HepG2 (cell line): ENCODE results near the gene TMEM97. TPM values are rescaled to one million over a fixed set of nuclear protein-coding genes. Genes with fewer than 3 reads are reported as not detected.

ENCODE experiments used
- ATAC-seq: fragments of 200-7000 bp; cut with Tn5 transposase; 3 replicates; pipeline ENCODE4 v1.9.1; 2020; ENCODE audit warnings: mild to moderate bottlenecking, moderate library complexity
- BruUV-seq: library from RNA; stranded (reverse); fragments of 400-500 nt; replicated peaks from 2 replicates; lab custom pipeline; 2021; lab: Mats Ljungman, UMichigan
- CTCF ChIA-PET: fragments of 300-600 bp; formaldehyde crosslinking; extraction: SDS; loops from one replicate; lab custom pipeline; 2021; ENCODE audit warnings: low total read pairs, inconsistent platforms, low intra/inter-chr PET ratio; lab: Yijun Ruan, JAX
- POLR2A ChIA-PET: fragments of 350-600 bp; sonication (Branson Sonifier 250); formaldehyde crosslinking; loops from one replicate; lab custom pipeline; 2020; ENCODE audit warnings: antibody characterized with exemption, inconsistent platforms; lab: Yijun Ruan, JAX
- DNase-seq: peaks from one replicate; pipeline ENCODE4 v3.0.0-alpha.2; 2015; ENCODE audit warnings: low spot score
- FAIRE-seq: peaks from 3 replicates; lab custom pipeline; 2011; peaks lifted over from hg19 to GRCh38; lab: Jason Lieb, UNC
- H2AFZ ChIP-seq: one replicate; pipeline ENCODE4 v1.6.1; 2011; ENCODE audit warnings: low read length, inconsistent platforms
- H3K27ac ChIP-seq: fragments of 300-600 bp; 3 replicates; pipeline ENCODE4 v1.8.0; 2011; ENCODE audit warnings: mixed run types, mild to moderate bottlenecking, mixed read lengths, low read length, inconsistent platforms; ENCODE audit not compliant: insufficient read depth; ENCODE audit errors: extremely low read length
- H3K27me3 ChIP-seq, 2 experiments: fragments of 200-600 bp in 1 of 2; 2 replicates in 1 of 2; 3 replicates in 1 of 2; pipeline versions ENCODE4 v1.6.0 to v1.8.0; 2011; ENCODE audit warnings: low read length in 2 of 2, mild to moderate bottlenecking in 2 of 2, moderate library complexity in 2 of 2, inconsistent platforms in 1 of 2; ENCODE audit not compliant: insufficient read depth in 2 of 2, control insufficient read depth in 1 of 2
- H3K36me3 ChIP-seq, 2 experiments: fragments of 200-600 bp in 1 of 2; replicated peaks in 1 of 2; 2 replicates in 1 of 2; 3 replicates in 1 of 2; pipeline versions ENCODE4 v1.5.1 to v1.8.0; 2011; ENCODE audit warnings: low read length in 2 of 2, inconsistent platforms in 1 of 2; ENCODE audit not compliant: insufficient read depth in 2 of 2, control insufficient read depth in 1 of 2
- H3K4me1 ChIP-seq: 2 replicates; pipeline ENCODE4 v1.5.1; 2012; ENCODE audit warnings: low read length, inconsistent platforms; ENCODE audit not compliant: insufficient read depth
- H3K4me2 ChIP-seq: 2 replicates; pipeline ENCODE4 v1.6.0; 2011; ENCODE audit warnings: low read depth, low read length, inconsistent platforms
- H3K4me3 ChIP-seq, 3 experiments: fragments of 200-600 bp in 1 of 3; sonication (generic), shearing (Covaris generic) in 1 of 3; replicated peaks in 1 of 3; 2 replicates each; pipeline ENCODE4 v1.5.1; 2011 to 2016; ENCODE audit warnings: low read length in 3 of 3, inconsistent platforms in 2 of 3, low read depth in 2 of 3, mild to moderate bottlenecking in 2 of 3, control low read depth in 1 of 3, mixed read lengths in 1 of 3; ENCODE audit not compliant: insufficient read depth in 1 of 3
- H3K79me2 ChIP-seq: one replicate; pipeline ENCODE4 v1.6.1; 2011; ENCODE audit warnings: low read length, inconsistent platforms; ENCODE audit not compliant: insufficient read depth
- H3K9ac ChIP-seq: 2 replicates; pipeline ENCODE4 v1.6.0; 2011; ENCODE audit warnings: mild to moderate bottlenecking, low read depth, low read length, inconsistent platforms; ENCODE audit not compliant: insufficient read depth
- H3K9me3 ChIP-seq: 2 replicates; pipeline ENCODE4 v1.5.1; 2012; ENCODE audit warnings: mild to moderate bottlenecking, low read length
- H4K20me1 ChIP-seq: 2 replicates; pipeline ENCODE4 v1.6.0; 2011; ENCODE audit warnings: inconsistent platforms, mild to moderate bottlenecking, low read length, moderate library complexity; ENCODE audit not compliant: insufficient read depth
- HHEX ChIP-seq: IDR thresholded peaks from 2 replicates; pipeline ENCODE4 v1.6.1; 2016; ENCODE audit warnings: control low read depth
- NR3C1 ChIP-seq: sonication (generic); formaldehyde crosslinking; IDR thresholded peaks from 2 replicates; pipeline ENCODE4 v1.4.0; 2020; ENCODE audit warnings: missing genetic modification reagents
- PAWR ChIP-seq: sonication (generic); formaldehyde crosslinking; IDR thresholded peaks from 2 replicates; pipeline ENCODE4 v1.4.0; 2020; ENCODE audit warnings: missing genetic modification reagents, mild to moderate bottlenecking, borderline replicate concordance
- TERF1 ChIP-seq: sonication (generic); formaldehyde crosslinking; IDR thresholded peaks from 2 replicates; pipeline ENCODE4 v1.8.0; 2022; ENCODE audit warnings: mild to moderate bottlenecking, missing genetic modification reagents, moderate library complexity
- TOPORS ChIP-seq: sonication (generic); formaldehyde crosslinking; IDR thresholded peaks from 2 replicates; pipeline ENCODE4 v1.8.0; 2023; ENCODE audit warnings: mild to moderate bottlenecking, missing genetic modification reagents
- XRCC5 ChIP-seq: fragments of 200-400 bp; formaldehyde crosslinking; optimal IDR thresholded peaks from 2 replicates; pipeline ENCODE3; 2017; ENCODE audit warnings: mild to moderate bottlenecking, low read length
- ZEB1 ChIP-seq: IDR thresholded peaks from 2 replicates; pipeline ENCODE4 v1.6.1; 2012; ENCODE audit warnings: mild to moderate bottlenecking, low read depth, inconsistent platforms; ENCODE audit not compliant: insufficient replicate concordance
- ZNF282 ChIP-seq: fragments of 450-650 bp; IDR thresholded peaks from 2 replicates; pipeline ENCODE4 v1.6.1; 2018; ENCODE audit not compliant: partially characterized antibody
- ZNF3 ChIP-seq: IDR thresholded peaks from 2 replicates; pipeline ENCODE4 v1.7.0; 2017; ENCODE audit warnings: inconsistent platforms
- ZNF7 ChIP-seq: IDR thresholded peaks from 2 replicates; pipeline ENCODE4 v1.6.1; 2016; ENCODE audit warnings: missing biosample characterization, missing genetic modification reagents
- WGBS: methylation state at CpG from one replicate; pipeline ENCODE4 v1.1.6; 2017; ENCODE audit warnings: low lambda C conversion rate; 5-methylcytosine and 5-hydroxymethylcytosine counted together
- in situ Hi-C: cut with HindIII; loops from 2 replicates; pipeline ENCODE4 v1.10.0; 2017; ENCODE audit warnings: low pct_unique_long_range_greater_than_20kb; ENCODE audit not compliant: extremely low pct_ligation_motif_present
- intact Hi-C: fragments of 100-400 bp; cut with micrococcal nuclease; formaldehyde crosslinking; loops from one replicate; pipeline ENCODE4 v1.10.0; 2022; ENCODE audit not compliant: unreplicated experiment
- polyA plus RNA-seq, 8 experiments: library from polyadenylated mRNA; depleted of rRNA in 3 of 8; stranded (reverse) in 7 of 8; unstranded in 1 of 8; fragments of >200 nt; fragmentation: Illumina TruSeq in 4 of 8; extraction: Trizol in 4 of 8; gene quantifications; 2 replicates each; pipeline versions ENCODE4 v1.2.1 to v1.2.3, GENCODE V29; 2011 to 2016; ENCODE audit warnings: low read depth in 4 of 8, missing spikeins in 1 of 8, mixed read lengths in 1 of 8; ENCODE audit not compliant: insufficient read depth in 1 of 8
- total RNA-seq, 5 experiments: library from RNA; depleted of rRNA; stranded (reverse); fragments of >200 nt; fragmentation: Illumina TruSeq; extraction: Trizol; gene quantifications; 2 replicates each; pipeline ENCODE4 v1.2.3, GENCODE V29; 2016; ENCODE audit warnings: low read depth in 1 of 5
- TF ChIP-seq, protein P1 (sequence below): sonication (generic); formaldehyde crosslinking; IDR thresholded peaks from 2 replicates; pipeline ENCODE4 v1.4.0; 2020; ENCODE audit warnings: missing genetic modification reagents, borderline replicate concordance

TMEM97 gene
- total and polyA plus RNA-seq, 2 of the 13 experiments (the other 11 are each of a cell fraction or from before 2014, with no cell fraction given), result 69.6 to 137 TPM

- ATAC-seq (no peak), FAIRE-seq (no peak), DNase-seq (no peak)
- BruUV-seq, result no TSS peak
- H3K9me3 ChIP-seq, result peaks cover 5% of the 10 kb centered on the region; the same call in 1 of the 2 replicates
- H3K79me2 ChIP-seq, result no peaks in the 10 kb centered on the region
- no peak overlapping the region for H3K4me3 ChIP-seq
- no peak overlapping the region for H3K4me2 ChIP-seq
- H3K9ac ChIP-seq, result no peak overlapping the region
- WGBS, result no CpG with 5 or more reads among the region's 2 CpGs
- H3K4me1 ChIP-seq, result peaks cover 8% of the 10 kb centered on the region; the same call in 1 of the 2 replicates
- H4K20me1 ChIP-seq, result no peaks in the 10 kb centered on the region
- H2AFZ ChIP-seq, result no peak overlapping the region
- H3K27ac ChIP-seq, result no peak overlapping the region
- intact Hi-C loops (no loop called here), in situ Hi-C loops (no loop called here)
- H3K36me3 ChIP-seq, result no peaks in the 10 kb centered on the region
- ChIA-PET CTCF (no interaction called here), POLR2A (no interaction called here)
- TF ChIP-seq XRCC5 (no peak), TOPORS (CRISPR knock-in tag) (no peak), HHEX (CRISPR knock-in tag) (no peak), ZNF3 (CRISPR knock-in tag) (no peak), ZNF7 (CRISPR knock-in tag) (no peak), PAWR (CRISPR knock-in tag) (no peak), TERF1 (CRISPR knock-in tag) (no peak), NR3C1 (CRISPR knock-in tag) (no peak), ZEB1 (no peak), ZNF282 (no peak)
- TF ChIP-seq, protein P1, sequence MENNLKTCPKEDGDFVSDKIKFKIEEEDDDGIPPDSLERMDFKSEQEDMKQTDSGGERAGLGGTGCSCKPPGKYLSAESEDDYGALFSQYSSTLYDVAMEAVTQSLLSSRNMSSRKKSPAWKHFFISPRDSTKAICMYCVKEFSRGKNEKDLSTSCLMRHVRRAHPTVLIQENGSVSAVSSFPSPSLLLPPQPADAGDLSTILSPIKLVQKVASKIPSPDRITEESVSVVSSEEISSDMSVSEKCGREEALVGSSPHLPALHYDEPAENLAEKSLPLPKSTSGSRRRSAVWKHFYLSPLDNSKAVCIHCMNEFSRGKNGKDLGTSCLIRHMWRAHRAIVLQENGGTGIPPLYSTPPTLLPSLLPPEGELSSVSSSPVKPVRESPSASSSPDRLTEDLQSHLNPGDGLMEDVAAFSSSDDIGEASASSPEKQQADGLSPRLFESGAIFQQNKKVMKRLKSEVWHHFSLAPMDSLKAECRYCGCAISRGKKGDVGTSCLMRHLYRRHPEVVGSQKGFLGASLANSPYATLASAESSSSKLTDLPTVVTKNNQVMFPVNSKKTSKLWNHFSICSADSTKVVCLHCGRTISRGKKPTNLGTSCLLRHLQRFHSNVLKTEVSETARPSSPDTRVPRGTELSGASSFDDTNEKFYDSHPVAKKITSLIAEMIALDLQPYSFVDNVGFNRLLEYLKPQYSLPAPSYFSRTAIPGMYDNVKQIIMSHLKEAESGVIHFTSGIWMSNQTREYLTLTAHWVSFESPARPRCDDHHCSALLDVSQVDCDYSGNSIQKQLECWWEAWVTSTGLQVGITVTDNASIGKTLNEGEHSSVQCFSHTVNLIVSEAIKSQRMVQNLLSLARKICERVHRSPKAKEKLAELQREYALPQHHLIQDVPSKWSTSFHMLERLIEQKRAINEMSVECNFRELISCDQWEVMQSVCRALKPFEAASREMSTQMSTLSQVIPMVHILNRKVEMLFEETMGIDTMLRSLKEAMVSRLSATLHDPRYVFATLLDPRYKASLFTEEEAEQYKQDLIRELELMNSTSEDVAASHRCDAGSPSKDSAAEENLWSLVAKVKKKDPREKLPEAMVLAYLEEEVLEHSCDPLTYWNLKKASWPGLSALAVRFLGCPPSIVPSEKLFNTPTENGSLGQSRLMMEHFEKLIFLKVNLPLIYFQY (CRISPR knock-in tag), result no peak
- TF ChIP-seq, all 625 proteins: peak for 0
- H3K27me3 ChIP-seq, result no peaks in the 10 kb centered on the region; a peak in 1 of 5 replicates
Measured at GRCh38 chr17:28270055-28270454, 48.9 kb upstream of the TMEM97 start.
